Esophagus muscularis mucosa (tissue), 4 donors: ENCODE measurements around the gene SMIM29.

Experiments
- EP300 ChIP-seq: sonication (generic); formaldehyde crosslinking; IDR thresholded peaks from one replicate; pipeline ENCODE4 v1.6.1; 2017; ENCODE audit warnings: antibody characterized with exemption
- POLR2A ChIP-seq: fragments of 450-650 bp; IDR thresholded peaks from one replicate; pipeline ENCODE4 v1.6.1; 2017; ENCODE audit warnings: antibody characterized with exemption, moderate library complexity, mild to moderate bottlenecking, low read depth
- TF ChIP-seq, protein P1 (sequence below), 3 experiments: fragments of 200-600 bp in 2 of 3; fragments of 450-650 bp in 1 of 3; sonication (generic) in 2 of 3; IDR thresholded peaks; one replicate each; pipeline ENCODE4 v1.5.1; 2017 to 2019; ENCODE audit warnings: antibody characterized with exemption in 3 of 3, mild to moderate bottlenecking in 2 of 3, moderate library complexity in 1 of 3

DNA sequence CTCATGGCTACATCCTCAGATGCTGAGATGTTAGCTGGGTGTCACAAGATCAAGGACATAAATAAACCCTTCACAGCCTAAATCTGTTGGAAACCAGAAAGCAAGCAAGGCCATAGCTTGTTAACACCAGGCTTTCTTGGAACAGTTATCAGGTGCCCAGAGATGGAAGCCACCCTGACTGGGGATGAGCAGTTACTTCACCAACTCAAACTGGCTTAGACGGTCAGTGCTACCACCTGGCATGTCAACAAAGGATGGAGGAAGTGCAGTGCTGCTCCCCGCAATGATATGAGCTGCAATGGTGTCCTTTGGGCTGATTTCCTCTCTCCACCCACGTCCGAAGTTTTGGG, 28.9 kb upstream of the SMIM29 start:
- TF ChIP-seq, protein P1, sequence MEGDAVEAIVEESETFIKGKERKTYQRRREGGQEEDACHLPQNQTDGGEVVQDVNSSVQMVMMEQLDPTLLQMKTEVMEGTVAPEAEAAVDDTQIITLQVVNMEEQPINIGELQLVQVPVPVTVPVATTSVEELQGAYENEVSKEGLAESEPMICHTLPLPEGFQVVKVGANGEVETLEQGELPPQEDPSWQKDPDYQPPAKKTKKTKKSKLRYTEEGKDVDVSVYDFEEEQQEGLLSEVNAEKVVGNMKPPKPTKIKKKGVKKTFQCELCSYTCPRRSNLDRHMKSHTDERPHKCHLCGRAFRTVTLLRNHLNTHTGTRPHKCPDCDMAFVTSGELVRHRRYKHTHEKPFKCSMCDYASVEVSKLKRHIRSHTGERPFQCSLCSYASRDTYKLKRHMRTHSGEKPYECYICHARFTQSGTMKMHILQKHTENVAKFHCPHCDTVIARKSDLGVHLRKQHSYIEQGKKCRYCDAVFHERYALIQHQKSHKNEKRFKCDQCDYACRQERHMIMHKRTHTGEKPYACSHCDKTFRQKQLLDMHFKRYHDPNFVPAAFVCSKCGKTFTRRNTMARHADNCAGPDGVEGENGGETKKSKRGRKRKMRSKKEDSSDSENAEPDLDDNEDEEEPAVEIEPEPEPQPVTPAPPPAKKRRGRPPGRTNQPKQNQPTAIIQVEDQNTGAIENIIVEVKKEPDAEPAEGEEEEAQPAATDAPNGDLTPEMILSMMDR (IDR thresholded peaks at IDR 0.05) = no peak
- TF ChIP-seq POLR2A (no peak), EP300 (no peak)
